ENCODE measurements around the gene ZNF101. TPM values are rescaled to one million over a fixed set of nuclear protein-coding genes. Genes with fewer than 3 reads are reported as not detected.
"Not testable (repeated sequence)": the region's sequence is repeated elsewhere in the genome, so short reads cannot be mapped to it uniquely, and the experiment has no call there.

Gene ZNF101
- total RNA-seq, 1 donor from 2014 or later: 44.2 TPM

DNA sequence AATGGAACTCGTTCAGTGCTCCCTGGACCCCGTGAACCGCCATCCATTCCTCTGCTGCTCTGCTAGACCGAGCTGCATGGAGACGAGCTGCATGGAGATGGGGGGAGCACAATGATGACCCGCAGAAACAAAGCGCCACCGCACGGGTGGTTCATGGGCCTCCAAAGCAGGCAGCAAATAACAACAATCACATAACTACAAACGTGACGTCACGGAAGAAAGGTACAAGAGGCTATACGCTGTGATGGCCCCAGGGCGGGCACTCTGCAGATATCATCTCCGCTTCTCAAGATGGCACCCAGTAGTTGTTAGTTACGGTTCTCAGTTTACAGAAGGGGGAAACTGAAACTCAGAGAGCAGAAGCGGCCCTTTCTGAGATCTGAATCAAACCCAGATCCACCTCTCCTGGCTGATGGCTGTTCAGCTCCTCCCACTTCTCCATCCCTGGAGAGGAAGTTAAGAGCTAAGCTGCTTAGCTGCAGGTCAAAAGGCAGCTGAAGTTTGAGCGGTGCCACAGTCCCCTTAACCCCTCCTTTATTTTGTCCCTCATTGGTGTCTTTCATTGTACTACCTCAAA, 6.9 kb upstream of the ZNF101 start:
- H3K36me3 Mint-ChIP-seq (ENCODE audit: low read depth): peaks cover 48% of the 10 kb centered on the region

DNA sequence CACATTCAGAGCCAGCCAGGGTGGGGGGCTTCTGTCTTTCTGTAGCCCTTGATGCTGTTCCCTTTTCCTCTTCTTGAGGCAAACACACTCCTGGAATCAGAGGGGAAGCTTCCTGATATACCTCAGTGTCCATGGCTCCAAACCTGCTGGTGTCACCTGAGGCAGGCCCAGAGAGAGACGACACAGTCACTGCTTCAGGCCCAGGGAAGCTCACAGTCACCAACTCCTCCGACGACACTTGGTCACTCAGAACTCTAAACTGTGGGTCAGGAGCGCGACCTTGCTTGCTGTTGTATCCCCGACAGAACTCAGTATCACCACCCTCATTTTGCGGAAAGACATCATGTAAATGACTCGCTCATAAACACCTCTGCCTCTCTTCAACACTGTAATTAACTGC, 6.3 kb upstream of the ZNF101 start:
- H3K4me1 Mint-ChIP-seq: peaks cover 27% of the 10 kb centered on the region
- peak overlapping the region; percentile 97 for H3K4me3 Mint-ChIP-seq
- peak overlapping the region; percentile 95 for H3K27ac Mint-ChIP-seq
- intact Hi-C loops (cut with micrococcal nuclease): loop anchor here (2.0 to 10.0 kb wide), 4 partner anchors 44 to 762 kb away; partner anchors contain the start of genes PBX4 and ZNF93
- no peaks in the 10 kb centered on the region for H3K27me3 Mint-ChIP-seq
- DNase-seq: peak; percentile 69
- H3K9me3 Mint-ChIP-seq: no peaks in the 10 kb centered on the region
- peaks cover 46% of the 10 kb centered on the region for H3K36me3 Mint-ChIP-seq (ENCODE audit: low read depth)

More for the DNA sequence above, 6.9 kb upstream of the ZNF101 start:
- peak; percentile 81 for DNase-seq
- Mint-ChIP-seq H3K27me3 (no peaks in the 10 kb centered on the region), H3K27ac (peak overlapping the region; percentile 95), H3K9me3 (no peaks in the 10 kb centered on the region), H3K4me1 (peaks cover 27% of the 10 kb centered on the region), H3K4me3 (peak overlapping the region; percentile 97)
- intact Hi-C loops (cut with micrococcal nuclease): loop anchor here (2.0 to 10.0 kb wide), 4 partner anchors 43 to 763 kb away; partner anchors contain the start of genes PBX4 and ZNF93

GRCh38 chr19:19662871-19663255, 5.8 kb upstream of the ZNF101 start:
- peaks cover 31% of the 10 kb centered on the region for H3K4me1 Mint-ChIP-seq
- intact Hi-C loops (cut with micrococcal nuclease): loop anchor here (1.0 to 10.0 kb wide), 6 partner anchors 21 to 762 kb away; partner anchors contain the start of genes PBX4 and ZNF93
- no peaks in the 10 kb centered on the region for H3K27me3 Mint-ChIP-seq
- H3K27ac Mint-ChIP-seq: peak overlapping the region; percentile 95
- no peaks in the 10 kb centered on the region for H3K9me3 Mint-ChIP-seq
- peak overlapping the region; percentile 97 for H3K4me3 Mint-ChIP-seq
- DNase-seq: peak; percentile 62
- peaks cover 42% of the 10 kb centered on the region for H3K36me3 Mint-ChIP-seq (ENCODE audit: low read depth)

- Mint-ChIP-seq H3K4me3 (peak within 1 kb of the TSS; percentile 97), H3K4me1 (peaks cover 34% of the 10 kb centered on the region), H3K36me3 (ENCODE audit: low read depth) (peaks cover 41% of the 10 kb centered on the region), H3K27ac (peak within 1 kb of the TSS; percentile 99), H3K27me3 (no peaks in the 10 kb centered on the region), H3K9me3 (no peaks in the 10 kb centered on the region)
- intact Hi-C loops (cut with micrococcal nuclease): loop anchor here (1.0 to 10.0 kb wide), 6 partner anchors 21 to 761 kb away; partner anchors contain the start of genes PBX4 and ZNF93
- peak; percentile 98 for DNase-seq
Observed at GRCh38 chr19:19663256-19664120, 5.2 kb upstream of the ZNF101 start, which contains the start of gene ATP13A1. ATP13A1 (minus strand) TSS chr19:19663676; CDS start chr19:19663666, 10 bp downstream.

- H3K4me3 Mint-ChIP-seq, H3K9me3 Mint-ChIP-seq, DNase-seq, H3K27me3 Mint-ChIP-seq, H3K27ac Mint-ChIP-seq: not testable (repeated sequence)
- Mint-ChIP-seq H3K36me3 (ENCODE audit: low read depth) (peaks cover 40% of the 10 kb centered on the region), H3K4me1 (peaks cover 39% of the 10 kb centered on the region)
- intact Hi-C loops (cut with micrococcal nuclease): loop anchor here (10.0 kb wide), 2 partner anchors 239 to 759 kb away; partner anchors contain the start of gene ZNF93
Observed at GRCh38 chr19:19665420-19665948, 3.2 kb upstream of the ZNF101 start.

GRCh38 chr19:19670070-19670551, 1.5 kb downstream of the ZNF101 start:
- Mint-ChIP-seq H3K9me3 (peaks cover 14% of the 10 kb centered on the region), H3K4me3 (peak overlapping the region; percentile 94), H3K4me1 (peaks cover 18% of the 10 kb centered on the region), H3K36me3 (ENCODE audit: low read depth) (peaks cover 58% of the 10 kb centered on the region), H3K27ac (peak overlapping the region; percentile 100), H3K27me3 (no peaks in the 10 kb centered on the region)
- no peak for DNase-seq
- intact Hi-C loops (cut with micrococcal nuclease): no loop called here

DNA sequence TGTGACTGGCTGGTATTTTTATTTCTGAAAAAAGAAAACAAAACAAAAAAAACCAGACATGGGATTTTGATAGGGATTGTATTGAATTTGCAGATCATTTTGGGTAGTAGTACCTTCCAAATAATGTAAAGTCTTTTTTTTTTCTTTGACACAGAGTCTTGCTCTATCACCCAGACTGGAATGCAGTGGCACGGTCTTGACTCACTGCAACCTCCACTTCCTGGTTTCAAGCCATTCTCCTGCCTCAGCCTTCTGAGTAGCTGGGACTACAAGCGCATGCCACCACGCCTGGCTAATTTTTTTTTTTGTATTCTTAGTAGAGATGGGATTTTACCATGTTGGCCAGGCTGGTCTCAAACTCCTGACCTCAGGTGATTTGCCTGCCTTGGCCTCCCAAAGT, 4.2 kb downstream of the ZNF101 start:
- Mint-ChIP-seq H3K27ac (no peak overlapping the region), H3K9me3 (peaks cover 23% of the 10 kb centered on the region), H3K36me3 (ENCODE audit: low read depth) (peaks cover 83% of the 10 kb centered on the region), H3K4me1 (peaks cover 15% of the 10 kb centered on the region), H3K4me3 (no peak overlapping the region), H3K27me3 (no peaks in the 10 kb centered on the region)
- intact Hi-C loops (cut with micrococcal nuclease): no loop called here
- no peak for DNase-seq

GRCh38 chr19:19674315-19674714, 5.7 kb downstream of the ZNF101 start:
- H3K9me3 Mint-ChIP-seq: peaks cover 25% of the 10 kb centered on the region
- no peak overlapping the region for H3K27ac Mint-ChIP-seq
- no peaks in the 10 kb centered on the region for H3K27me3 Mint-ChIP-seq
- peak overlapping the region; percentile 7 for H3K4me3 Mint-ChIP-seq
- peaks cover 8% of the 10 kb centered on the region for H3K4me1 Mint-ChIP-seq
- intact Hi-C loops (cut with micrococcal nuclease): no loop called here
- peaks cover 93% of the 10 kb centered on the region for H3K36me3 Mint-ChIP-seq (ENCODE audit: low read depth)
- no peak for DNase-seq

DNA sequence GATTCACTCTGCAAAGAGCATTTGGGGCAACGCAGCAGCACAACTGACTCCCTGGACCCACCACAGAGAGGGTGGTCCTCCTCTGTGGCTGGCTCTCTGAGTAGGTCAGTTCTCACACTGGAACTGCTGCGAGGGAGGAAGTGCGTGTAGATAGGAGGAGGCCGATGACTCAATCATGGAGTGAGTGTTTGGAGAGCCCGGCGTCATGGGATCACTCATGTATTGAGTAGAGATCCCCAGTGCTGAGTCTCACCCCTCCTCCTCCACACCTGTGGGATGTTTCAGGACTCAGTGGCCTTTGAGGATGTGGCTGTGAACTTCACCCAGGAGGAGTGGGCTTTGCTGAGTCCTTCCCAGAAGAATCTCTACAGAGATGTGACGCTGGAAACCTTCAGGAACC, 8.9 kb downstream of the ZNF101 start:
- DNase-seq: no peak
- Mint-ChIP-seq H3K27ac (no peak overlapping the region), H3K27me3 (no peaks in the 10 kb centered on the region), H3K4me3 (no peak overlapping the region), H3K9me3 (peaks cover 29% of the 10 kb centered on the region), H3K4me1 (no peaks in the 10 kb centered on the region), H3K36me3 (ENCODE audit: low read depth) (peaks cover 95% of the 10 kb centered on the region)
- intact Hi-C loops (cut with micrococcal nuclease): no loop called here

DNA sequence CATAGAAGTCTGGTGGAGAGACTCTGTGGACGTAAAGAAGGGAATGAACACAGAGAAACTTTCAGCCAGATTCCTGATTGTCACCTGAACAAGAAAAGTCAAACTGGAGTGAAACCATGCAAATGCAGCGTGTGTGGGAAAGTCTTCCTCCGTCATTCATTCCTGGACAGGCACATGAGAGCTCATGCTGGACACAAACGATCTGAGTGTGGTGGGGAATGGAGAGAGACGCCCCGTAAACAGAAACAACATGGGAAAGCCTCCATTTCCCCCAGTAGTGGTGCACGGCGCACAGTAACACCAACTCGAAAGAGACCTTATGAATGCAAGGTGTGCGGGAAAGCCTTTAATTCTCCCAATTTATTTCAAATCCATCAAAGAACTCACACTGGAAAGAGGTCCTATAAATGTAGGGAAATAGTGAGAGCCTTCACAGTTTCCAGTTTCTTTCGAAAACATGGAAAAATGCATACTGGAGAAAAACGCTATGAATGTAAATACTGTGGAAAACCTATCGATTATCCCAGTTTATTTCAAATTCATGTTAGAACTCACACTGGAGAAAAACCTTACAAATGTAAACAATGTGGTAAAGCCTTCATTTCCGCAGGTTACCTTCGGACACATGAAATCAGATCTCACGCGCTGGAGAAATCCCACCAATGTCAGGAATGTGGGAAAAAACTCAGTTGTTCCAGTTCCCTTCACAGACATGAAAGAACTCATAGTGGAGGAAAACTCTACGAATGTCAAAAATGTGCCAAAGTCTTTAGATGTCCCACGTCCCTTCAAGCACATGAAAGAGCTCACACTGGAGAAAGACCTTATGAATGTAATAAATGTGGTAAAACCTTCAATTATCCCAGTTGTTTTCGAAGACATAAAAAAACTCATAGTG, 10.8 kb downstream of the ZNF101 start:
- no peak overlapping the region for H3K4me3 Mint-ChIP-seq
- peaks cover 30% of the 10 kb centered on the region for H3K9me3 Mint-ChIP-seq
- intact Hi-C loops (cut with micrococcal nuclease): no loop called here
- peaks cover 96% of the 10 kb centered on the region for H3K36me3 Mint-ChIP-seq (ENCODE audit: low read depth)
- no peak overlapping the region for H3K27ac Mint-ChIP-seq
- no peak for DNase-seq
- H3K27me3 Mint-ChIP-seq: no peaks in the 10 kb centered on the region
- H3K4me1 Mint-ChIP-seq: no peaks in the 10 kb centered on the region

- DNase-seq; H3K4me1 Mint-ChIP-seq; H3K27ac Mint-ChIP-seq; H3K27me3 Mint-ChIP-seq; intact Hi-C loops (cut with micrococcal nuclease); H3K4me3 Mint-ChIP-seq: not testable (repeated sequence)
- Mint-ChIP-seq H3K36me3 (ENCODE audit: low read depth) (peaks cover 59% of the 10 kb centered on the region), H3K9me3 (peaks cover 19% of the 10 kb centered on the region)
Observed at GRCh38 chr19:19686119-19686518, 17.5 kb downstream of the ZNF101 start.

DNA sequence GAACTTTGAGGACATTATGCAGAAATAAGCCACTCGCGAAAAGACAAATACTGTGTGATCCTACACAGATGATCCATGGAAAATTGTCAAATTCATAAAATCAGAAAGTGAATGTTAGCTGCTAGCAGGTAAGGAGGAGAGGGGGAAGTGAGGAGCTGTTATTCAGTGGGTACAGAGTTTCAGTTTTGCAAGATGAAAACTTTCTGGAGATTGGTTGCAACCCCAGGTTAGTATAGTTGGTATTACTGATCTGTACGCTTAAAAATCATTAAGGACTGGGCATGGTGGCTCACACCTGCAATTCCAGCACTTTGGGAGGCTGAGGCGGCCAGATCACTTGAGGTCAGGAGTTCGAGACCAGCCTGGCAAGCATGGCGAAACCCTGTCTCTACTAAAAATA, 17.9 kb downstream of the ZNF101 start:
- Mint-ChIP-seq H3K4me1 (no peaks in the 10 kb centered on the region), H3K27me3 (no peaks in the 10 kb centered on the region), H3K9me3 (peaks cover 17% of the 10 kb centered on the region)

DNA sequence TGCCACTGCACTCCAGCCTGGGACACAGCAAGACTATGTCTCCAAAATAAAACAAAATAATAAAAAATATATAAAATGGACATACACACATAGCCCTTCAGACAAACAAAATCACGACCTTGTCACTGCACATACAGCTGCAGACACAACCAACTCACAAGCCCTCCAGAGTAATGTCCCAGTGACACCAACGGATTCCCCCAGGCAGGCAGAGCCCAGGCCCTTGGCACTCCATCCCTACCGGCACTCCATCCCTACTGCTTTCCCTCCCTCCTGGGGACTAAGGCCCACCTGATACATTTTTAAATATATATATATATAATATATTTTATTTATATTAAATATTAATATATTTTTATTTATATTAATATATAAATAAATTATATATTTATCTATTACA, 18.5 kb downstream of the ZNF101 start:
- H3K36me3 Mint-ChIP-seq (ENCODE audit: low read depth): peaks cover 51% of the 10 kb centered on the region
- no peaks in the 10 kb centered on the region for H3K27me3 Mint-ChIP-seq
- no peak overlapping the region for H3K4me3 Mint-ChIP-seq
- intact Hi-C loops (cut with micrococcal nuclease): no loop called here
- no peak for DNase-seq
- no peaks in the 10 kb centered on the region for H3K4me1 Mint-ChIP-seq
- H3K9me3 Mint-ChIP-seq: peaks cover 17% of the 10 kb centered on the region
- H3K27ac Mint-ChIP-seq: no peak overlapping the region

More for the DNA sequence above, 17.9 kb downstream of the ZNF101 start:
- DNase-seq: no peak
- intact Hi-C loops (cut with micrococcal nuclease): no loop called here
- no peak overlapping the region for H3K27ac Mint-ChIP-seq
- H3K4me3 Mint-ChIP-seq: no peak overlapping the region
- H3K36me3 Mint-ChIP-seq (ENCODE audit: low read depth): peaks cover 55% of the 10 kb centered on the region
